CD14-positive monocyte (primary cell): Measurements from ENCODE around the gene HOXA13. TPM values are rescaled to one million over a fixed set of nuclear protein-coding genes. Genes with fewer than 3 reads are reported as not detected.

Experiments
- DNase-seq, 3 donors: peaks; one replicate each; pipeline ENCODE4 v3.0.0-alpha.2; 2011 to 2022
- H2AFZ ChIP-seq: 2 replicates; pipeline ENCODE4 v1.6.0; 2012; ENCODE audit warnings: mild to moderate bottlenecking, low read depth, low read length, inconsistent platforms; ENCODE audit not compliant: insufficient read depth, poor library complexity, severe bottlenecking
- H3K27ac ChIP-seq, 2 donors: 1 replicate in 1 of 2; 2 replicates in 1 of 2; pipeline ENCODE4 v1.5.1; 2012 to 2013; ENCODE audit warnings: low read length in 2 of 2, control low read depth in 1 of 2, inconsistent platforms in 1 of 2, low read depth in 1 of 2, mild to moderate bottlenecking in 1 of 2
- H3K27me3 ChIP-seq, 2 donors: one replicate each; pipeline versions ENCODE4 v1.6.0 to v1.6.1; 2011 to 2013; ENCODE audit warnings: low read length in 2 of 2; ENCODE audit not compliant: control insufficient read depth in 2 of 2, insufficient read depth in 2 of 2
- H3K36me3 ChIP-seq, 2 donors: replicated peaks in 1 of 2; 1 replicate in 1 of 2; 2 replicates in 1 of 2; pipeline versions ENCODE4 v1.5.1 to v1.6.1; 2012 to 2013; ENCODE audit warnings: low read length in 2 of 2, control low read depth in 1 of 2, inconsistent platforms in 1 of 2, mild to moderate bottlenecking in 1 of 2; ENCODE audit not compliant: insufficient read depth in 2 of 2, control insufficient read depth in 1 of 2
- H3K4me1 ChIP-seq, 2 donors: 1 replicate in 1 of 2; 2 replicates in 1 of 2; pipeline versions ENCODE4 v1.5.1 to v1.6.1; 2012 to 2013; ENCODE audit warnings: low read length in 2 of 2, control low read depth in 1 of 2, inconsistent platforms in 1 of 2, mild to moderate bottlenecking in 1 of 2, moderate library complexity in 1 of 2; ENCODE audit not compliant: insufficient read depth in 2 of 2, control insufficient read depth in 1 of 2
- H3K4me2 ChIP-seq: replicated peaks from 2 replicates; pipeline ENCODE3; 2012; ENCODE audit warnings: low read length, moderate library complexity, mild to moderate bottlenecking; ENCODE audit not compliant: poor library complexity, severe bottlenecking; ENCODE audit errors: extremely low read depth
- H3K4me3 ChIP-seq, 3 experiments: fragments of 200-600 bp in 1 of 3; sonication (generic) in 1 of 3; replicated peaks in 1 of 3; 1 replicate in 2 of 3; 2 replicates in 1 of 3; pipeline ENCODE4 v1.5.1; 2011 to 2013; ENCODE audit warnings: low read length in 3 of 3, mild to moderate bottlenecking in 3 of 3, control low read depth in 2 of 3, low read depth in 2 of 3, inconsistent platforms in 1 of 3, moderate library complexity in 1 of 3
- H3K79me2 ChIP-seq: 2 replicates; pipeline ENCODE4 v1.6.0; 2012; ENCODE audit warnings: mild to moderate bottlenecking, control low read depth, inconsistent platforms, low read length, moderate library complexity; ENCODE audit not compliant: insufficient read depth
- H3K9ac ChIP-seq: 2 replicates; pipeline ENCODE4 v1.6.0; 2017; ENCODE audit warnings: low read length, mild to moderate bottlenecking; ENCODE audit not compliant: insufficient read depth, poor library complexity, severe bottlenecking
- H3K9me3 ChIP-seq, 2 donors: replicated peaks in 1 of 2; 1 replicate in 1 of 2; 2 replicates in 1 of 2; pipeline versions ENCODE4 v1.5.1 to v1.6.1; 2012 to 2013; ENCODE audit warnings: low read length in 2 of 2, control low read depth in 1 of 2; ENCODE audit not compliant: control insufficient read depth in 1 of 2, insufficient read depth in 1 of 2
- H4K20me1 ChIP-seq: 2 replicates; pipeline ENCODE4 v1.6.0; 2012; ENCODE audit warnings: mild to moderate bottlenecking, low read length, control low read depth, moderate library complexity; ENCODE audit not compliant: insufficient read depth
- H3K27ac Mint-ChIP-seq, 7 donors: one replicate each; pipeline ENCODE4 v1.8.0; 2020; ENCODE audit warnings: mild to moderate bottlenecking in 7 of 7, mixed read lengths in 7 of 7, moderate library complexity in 6 of 7, inconsistent platforms in 2 of 7
- H3K27me3 Mint-ChIP-seq, 3 donors: one replicate each; pipeline ENCODE4 v1.8.0; 2021 to 2022; ENCODE audit warnings: low read depth in 3 of 3, mild to moderate bottlenecking in 3 of 3, mixed read lengths in 3 of 3, moderate library complexity in 3 of 3, inconsistent platforms in 1 of 3
- H3K36me3 Mint-ChIP-seq, 2 donors: one replicate each; pipeline ENCODE4 v1.8.0; 2020; ENCODE audit warnings: mixed read lengths in 2 of 2, inconsistent platforms in 1 of 2, mild to moderate bottlenecking in 1 of 2
- H3K4me1 Mint-ChIP-seq: one replicate; pipeline ENCODE4 v1.8.0; 2020; ENCODE audit warnings: mild to moderate bottlenecking, mixed read lengths
- H3K4me3 Mint-ChIP-seq, 2 donors: one replicate each; pipeline ENCODE4 v1.8.0; 2020; ENCODE audit warnings: mild to moderate bottlenecking in 2 of 2, mixed read lengths in 2 of 2, moderate library complexity in 1 of 2
- H3K9me3 Mint-ChIP-seq, 7 donors: one replicate each; pipeline ENCODE4 v1.8.0; 2020 to 2022; ENCODE audit warnings: mixed read lengths in 7 of 7, mild to moderate bottlenecking in 6 of 7, moderate library complexity in 6 of 7, inconsistent platforms in 2 of 7
- WGBS: methylation state at CpG from one replicate; pipeline ENCODE4 v1.1.5; 2013; ENCODE audit warnings: missing lambda C conversion rate; ENCODE audit not compliant: insufficient coverage; 5-methylcytosine and 5-hydroxymethylcytosine counted together
- intact Hi-C, 2 donors: fragments of 100-400 bp; cut with micrococcal nuclease; formaldehyde crosslinking; loops; one replicate each; pipeline versions ENCODE4 v1.15.0 to v1.15.1; 2023
- polyA plus RNA-seq, 3 donors: library from polyadenylated mRNA; depleted of rRNA in 1 of 3; unstranded in 2 of 3; stranded (reverse) in 1 of 3; fragments of 300-500 nt in 2 of 3; fragments of >200 nt in 1 of 3; fragmentation: Illumina TruSeq in 2 of 3; gene quantifications; 1 replicate in 2 of 3; 2 replicates in 1 of 3; pipeline ENCODE4 v1.2.3, GENCODE V29; 2012 to 2021
- TF ChIP-seq, protein P1 (sequence below): fragments of 200-600 bp; IDR thresholded peaks from one replicate; pipeline ENCODE4 v1.8.0; 2022; ENCODE audit warnings: antibody characterized with exemption, mild to moderate bottlenecking

HOXA13 gene
- polyA plus RNA-seq, 3 donors = not detected

DNA sequence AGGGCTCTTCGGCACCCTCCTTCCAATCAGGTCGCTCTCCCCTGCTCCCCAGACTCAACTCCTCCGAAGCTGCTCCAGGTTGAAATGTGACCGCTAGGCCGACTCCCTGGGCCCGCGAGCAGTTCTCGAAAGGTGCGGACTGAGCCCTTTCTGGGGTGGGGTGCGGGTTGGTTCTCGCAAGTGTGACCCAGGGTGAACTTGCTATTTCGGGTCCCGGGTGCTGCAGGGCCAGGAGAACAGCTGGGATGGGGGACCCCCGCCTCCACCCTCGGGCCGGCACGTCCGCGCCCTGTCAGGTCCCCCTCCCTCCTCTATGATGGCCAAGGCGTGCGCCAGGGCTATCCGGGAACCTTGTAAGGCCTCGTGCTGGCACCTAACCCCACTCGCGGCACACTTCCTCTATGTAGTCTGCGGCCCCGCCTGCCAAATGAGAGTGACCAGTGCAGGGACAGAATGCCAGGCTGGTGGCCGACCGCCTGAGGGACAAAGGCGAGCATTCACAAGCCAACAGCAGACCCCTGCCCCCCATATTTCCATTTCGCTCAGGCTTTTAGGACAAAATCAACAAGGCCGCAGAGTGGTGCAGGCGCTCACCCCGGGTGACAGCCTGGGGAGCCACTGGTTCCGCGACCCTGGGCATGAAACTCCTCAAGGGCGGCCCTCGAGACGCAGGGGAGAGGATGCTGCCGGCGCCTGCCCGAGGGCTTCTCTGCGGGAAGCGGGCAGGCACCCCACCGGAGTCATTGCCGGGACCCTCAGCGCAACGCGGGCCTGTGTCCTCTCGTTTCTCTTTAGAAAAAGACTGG, 13.7 kb upstream of the HOXA13 start:
- intact Hi-C loops = loop anchor here in 1 of 2 donors (10.0 kb wide), 1 partner anchor 711 kb away; no protein-coding TSS in a partner anchor
- H3K27ac Mint-ChIP-seq = no peak overlapping the region
- WGBS = 36% methylated on average over 48 of the region's 50 CpGs
- H3K27me3 ChIP-seq = peaks cover 92 to 98% of the 10 kb centered on the region in 2 donors
- H3K27me3 Mint-ChIP-seq = peaks cover 94 to 98% (median 96%) of the 10 kb centered on the region in 3 donors
- H3K4me1 ChIP-seq = peaks cover 6 to 11% of the 10 kb centered on the region in 2 donors
- peaks cover 14% of the 10 kb centered on the region for H3K4me1 Mint-ChIP-seq
- DNase-seq = no peak
- peaks cover 4 to 6% of the 10 kb centered on the region in 2 donors for H3K9me3 ChIP-seq
- H3K4me3 Mint-ChIP-seq = peak overlapping the region in 1 of 2 donors; percentile 84
- peaks cover 3 to 4% of the 10 kb centered on the region in 2 donors for H3K36me3 Mint-ChIP-seq
- H2AFZ ChIP-seq = no peak overlapping the region
- H3K4me2 ChIP-seq = no peak overlapping the region
- H3K9me3 Mint-ChIP-seq = peaks cover 0 to 24% (median 4%) of the 10 kb centered on the region in 7 donors
- no peak overlapping the region for H3K4me3 ChIP-seq
- no peaks in the 10 kb centered on the region for H4K20me1 ChIP-seq
- no peak overlapping the region for H3K9ac ChIP-seq
- H3K27ac ChIP-seq = no peak overlapping the region
- no peaks in the 10 kb centered on the region for H3K79me2 ChIP-seq
- no peaks in the 10 kb centered on the region for H3K36me3 ChIP-seq
- TF ChIP-seq, protein P1, sequence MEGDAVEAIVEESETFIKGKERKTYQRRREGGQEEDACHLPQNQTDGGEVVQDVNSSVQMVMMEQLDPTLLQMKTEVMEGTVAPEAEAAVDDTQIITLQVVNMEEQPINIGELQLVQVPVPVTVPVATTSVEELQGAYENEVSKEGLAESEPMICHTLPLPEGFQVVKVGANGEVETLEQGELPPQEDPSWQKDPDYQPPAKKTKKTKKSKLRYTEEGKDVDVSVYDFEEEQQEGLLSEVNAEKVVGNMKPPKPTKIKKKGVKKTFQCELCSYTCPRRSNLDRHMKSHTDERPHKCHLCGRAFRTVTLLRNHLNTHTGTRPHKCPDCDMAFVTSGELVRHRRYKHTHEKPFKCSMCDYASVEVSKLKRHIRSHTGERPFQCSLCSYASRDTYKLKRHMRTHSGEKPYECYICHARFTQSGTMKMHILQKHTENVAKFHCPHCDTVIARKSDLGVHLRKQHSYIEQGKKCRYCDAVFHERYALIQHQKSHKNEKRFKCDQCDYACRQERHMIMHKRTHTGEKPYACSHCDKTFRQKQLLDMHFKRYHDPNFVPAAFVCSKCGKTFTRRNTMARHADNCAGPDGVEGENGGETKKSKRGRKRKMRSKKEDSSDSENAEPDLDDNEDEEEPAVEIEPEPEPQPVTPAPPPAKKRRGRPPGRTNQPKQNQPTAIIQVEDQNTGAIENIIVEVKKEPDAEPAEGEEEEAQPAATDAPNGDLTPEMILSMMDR = no peak

DNA sequence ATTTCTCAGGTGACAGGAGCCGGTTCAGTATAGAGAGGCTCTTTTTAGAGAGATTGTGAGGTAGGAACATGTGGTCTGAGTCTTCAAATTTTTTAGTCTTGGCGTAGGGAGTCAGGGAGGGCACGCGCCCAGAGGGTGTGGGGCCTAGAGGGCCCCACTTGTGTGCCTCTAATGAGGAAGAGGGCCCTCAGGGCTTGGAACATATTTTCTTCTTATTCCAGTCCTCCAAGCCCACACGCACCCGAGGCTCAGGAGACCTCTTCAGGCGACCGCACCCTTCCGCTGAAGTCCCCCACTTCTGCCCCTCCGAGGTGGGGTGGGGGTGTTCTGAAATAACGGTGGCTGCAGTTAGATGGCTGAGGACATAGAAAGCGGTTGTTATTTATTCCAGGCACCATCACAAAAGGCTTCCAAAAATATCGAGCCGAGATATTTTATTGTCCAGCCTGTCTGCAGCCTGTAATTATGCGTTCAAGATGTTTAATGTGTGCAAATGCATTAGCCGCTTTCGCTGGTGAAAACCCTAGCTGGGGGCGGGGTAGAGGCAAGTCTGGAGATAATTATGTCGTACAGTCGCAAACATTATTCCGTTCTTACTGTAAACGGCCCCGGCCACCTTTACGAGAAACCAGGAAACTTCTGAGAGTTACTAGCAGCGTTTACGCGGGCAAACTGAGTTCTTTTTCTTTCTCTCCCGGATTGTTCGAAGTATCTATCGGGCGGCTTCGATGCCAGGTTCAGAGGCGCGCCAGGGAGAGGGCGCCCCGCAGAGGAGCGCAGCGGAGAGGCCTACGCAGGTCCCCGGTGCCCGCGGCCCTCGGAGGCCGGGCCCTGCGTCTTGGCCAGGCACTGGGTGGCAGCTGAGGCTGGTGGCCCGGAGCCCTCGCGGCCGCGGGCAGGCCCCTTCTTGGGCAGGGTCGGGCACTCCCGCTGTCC, 12.9 kb upstream of the HOXA13 start:
- TF ChIP-seq, protein P1 = no peak
- Histone ChIP-seq H2AFZ (no peak overlapping the region), H3K27me3 (peaks cover 96 to 98% of the 10 kb centered on the region in 2 donors), H4K20me1 (no peaks in the 10 kb centered on the region), H3K9me3 (peaks cover 4 to 6% of the 10 kb centered on the region in 2 donors), H3K27ac (no peak overlapping the region), H3K36me3 (no peaks in the 10 kb centered on the region), H3K4me3 (no peak overlapping the region), H3K4me1 (peaks cover 6 to 11% of the 10 kb centered on the region in 2 donors), H3K79me2 (no peaks in the 10 kb centered on the region), H3K9ac (no peak overlapping the region), H3K4me2 (no peak overlapping the region)
- Mint-ChIP-seq H3K4me3 (peak overlapping the region in 1 of 2 donors; percentile 89), H3K27me3 (peaks cover 97 to 100% (median 98%) of the 10 kb centered on the region in 3 donors), H3K27ac (peak overlapping the region in 1 of 7 donors; percentile 41), H3K9me3 (peaks cover 0 to 27% (median 5%) of the 10 kb centered on the region in 7 donors), H3K36me3 (peaks cover 3 to 4% of the 10 kb centered on the region in 2 donors), H3K4me1 (peaks cover 14% of the 10 kb centered on the region)
- intact Hi-C loops = loop anchor here in 1 of 2 donors (10.0 kb wide), 1 partner anchor 712 kb away; no protein-coding TSS in a partner anchor
- no peak for DNase-seq
- WGBS = 6% methylated on average over 40 of the region's 52 CpGs
